K562 (cell line): ENCODE results near the gene SVEP1. TPM values are rescaled to one million over a fixed set of nuclear protein-coding genes. Genes with fewer than 3 reads are reported as not detected.

Experiments
- CHD4 ChIP-seq: fragments of 200-600 bp; sonication (generic); IDR thresholded peaks from 3 replicates; pipeline ENCODE4 v1.6.1; 2012; ENCODE audit warnings: low read depth, mild to moderate bottlenecking, mixed read lengths, low read length, inconsistent platforms; ENCODE audit not compliant: insufficient read depth, insufficient replicate concordance, poor library complexity, severe bottlenecking
- DMBX1 ChIP-seq: fragments of 250-450 bp; sonication (Bioruptor Pico); IDR thresholded peaks from 2 replicates; pipeline ENCODE4 v1.8.0; 2022; ENCODE audit warnings: inconsistent platforms, mild to moderate bottlenecking, moderate library complexity, borderline replicate concordance
- E2F4 ChIP-seq: sonication (generic); formaldehyde crosslinking; IDR thresholded peaks from 2 replicates; pipeline ENCODE4 v1.8.0; 2022; ENCODE audit warnings: mild to moderate bottlenecking, low read depth, missing genetic modification reagents
- EGR1 ChIP-seq: fragments of 450-650 bp; conservative IDR thresholded peaks from 2 replicates; pipeline ENCODE4 v1.6.1; 2017; ENCODE audit warnings: mild to moderate bottlenecking
- ELF4 ChIP-seq: fragments of 450-650 bp; formaldehyde crosslinking; IDR thresholded peaks from 2 replicates; pipeline ENCODE4 v1.4.0; 2022; ENCODE audit warnings: missing genetic modification characterization
- FUS ChIP-seq: fragments of 200-400 bp; formaldehyde crosslinking; optimal IDR thresholded peaks from 2 replicates; pipeline ENCODE3; 2017; ENCODE audit warnings: low read depth, low read length
- NR2C1 ChIP-seq, 2 experiments: fragments of 450-650 bp; IDR thresholded peaks; 2 replicates each; pipeline ENCODE4 v1.6.1; 2017; ENCODE audit warnings: mild to moderate bottlenecking in 2 of 2, antibody characterized with exemption in 1 of 2, inconsistent platforms in 1 of 2, missing compliant biosample characterization in 1 of 2, missing genetic modification characterization in 1 of 2
- PRDM10 ChIP-seq: fragments of 450-650 bp; IDR thresholded peaks from 2 replicates; pipeline ENCODE4 v1.6.1; 2018; ENCODE audit not compliant: partially characterized antibody
- PYGO2 ChIP-seq: fragments of 450-650 bp; IDR thresholded peaks from 2 replicates; pipeline ENCODE4 v1.6.1; 2016; ENCODE audit warnings: mild to moderate bottlenecking, missing genetic modification characterization, moderate library complexity, missing compliant biosample characterization
- REST ChIP-seq, 2 experiments: fragments of 450-650 bp; formaldehyde crosslinking in 1 of 2; IDR thresholded peaks; 2 replicates each; pipeline versions ENCODE4 v1.4.0 to v1.6.1; 2014 to 2020; ENCODE audit warnings: mild to moderate bottlenecking in 2 of 2, borderline replicate concordance in 1 of 2, low read depth in 1 of 2
- SMARCC2 ChIP-seq: fragments of 450-650 bp; IDR thresholded peaks from 2 replicates; pipeline ENCODE4 v1.6.1; 2017; ENCODE audit warnings: antibody characterized with exemption, moderate library complexity, mild to moderate bottlenecking, low read depth
- TSC22D4 ChIP-seq: fragments of 450-650 bp; IDR thresholded peaks from 2 replicates; pipeline ENCODE4 v1.6.1; 2016; ENCODE audit warnings: missing genetic modification characterization, missing biosample characterization, control low read depth
- ZNF143 ChIP-seq: sonication (generic); formaldehyde crosslinking; IDR thresholded peaks from 2 replicates; pipeline ENCODE4 v1.9.0; 2022; ENCODE audit warnings: mild to moderate bottlenecking, missing genetic modification reagents
- ZNF232 ChIP-seq: sonication (generic); formaldehyde crosslinking; IDR thresholded peaks from 2 replicates; pipeline ENCODE4 v1.8.0; 2022; ENCODE audit warnings: mild to moderate bottlenecking, missing genetic modification reagents
- polyA plus RNA-seq, 8 experiments: library from polyadenylated mRNA; depleted of rRNA in 4 of 8; stranded (reverse) in 5 of 8; unstranded in 3 of 8; fragments of >200 nt; fragmentation: Nextera tagmentation in 2 of 8; fragmentation: Illumina TruSeq in 1 of 8; extraction: Ambion mirVana in 2 of 8; extraction: Trizol in 1 of 8; gene quantifications; 2 replicates each; pipeline versions ENCODE4 v1.2.1 to v1.2.3, GENCODE V29; 2011 to 2014; ENCODE audit warnings: inconsistent platforms in 1 of 8, missing spikeins in 1 of 8
- total RNA-seq, 7 experiments: library from RNA; depleted of rRNA in 6 of 7; stranded (reverse); fragments of >200 nt in 6 of 7; fragmentation: Illumina TruSeq in 2 of 7; extraction: Trizol in 2 of 7; gene quantifications; 2 replicates each; pipeline versions ENCODE4 v1.2.1 to v1.2.3, GENCODE V29; 2011 to 2021; ENCODE audit warnings: low replicate concordance in 1 of 7

SVEP1 gene
- total and polyA plus RNA-seq, 9 of the 15 experiments (the other 6 are each of a cell fraction or from before 2014, with no cell fraction given) = 0.20 to 0.84 (median 0.43) TPM

GRCh38 chr9:110370315-110370714 is 209.2 kb downstream of the SVEP1 start (continued):
- TF ChIP-seq REST (IDR thresholded peaks at IDR 0.05; ENCODE audit: borderline replicate concordance) = no peak
- no peak for TF ChIP-seq REST (CRISPR knock-in tag; IDR thresholded peaks at IDR 0.05; ENCODE audit: low read depth)
- no peak for TF ChIP-seq FUS
- no peak for TF ChIP-seq PYGO2 (tag)
- no peak for TF ChIP-seq PRDM10
- TF ChIP-seq ZNF143 = no peak
- no peak for TF ChIP-seq E2F4 (CRISPR knock-in tag)
- TF ChIP-seq ELF4 (CRISPR knock-in tag) = no peak
- no peak for TF ChIP-seq NR2C1 (IDR thresholded peaks at IDR 0.05)
- TF ChIP-seq NR2C1 (tag; IDR thresholded peaks at IDR 0.05) = no peak
- no peak for TF ChIP-seq ZNF232 (CRISPR knock-in tag)
- no peak for TF ChIP-seq CHD4
- peak; percentile 66 for TF ChIP-seq SMARCC2
- TF ChIP-seq TSC22D4 (tag) = no peak
- TF ChIP-seq EGR1 = no peak
- peak; percentile 36; the same call in 1 of the 2 replicates for TF ChIP-seq DMBX1
